GM20431 (cell line): ENCODE results near the gene GPR15.

ENCODE experiments used
- in situ Hi-C: fragments of 300-500 bp; cut with MseI, MboI; formaldehyde crosslinking; loops from one replicate; pipeline ENCODE4 v1.15.0; 2020; ENCODE audit warnings: low sequenced_read_pairs; ENCODE audit not compliant: unreplicated experiment

GPR15 gene

GRCh38 chr3:98581474-98581873 is 49.7 kb downstream of the GPR15 start:
- in situ Hi-C loops: loop anchor here (25.0 kb wide), 1 partner anchor 244 kb away; no protein-coding TSS in a partner anchor

- in situ Hi-C loops: loop anchor here (25.0 kb wide), 1 partner anchor 245 kb away; no protein-coding TSS in a partner anchor
These were observed 50.3 kb downstream of the GPR15 start for GRCh38 chr3:98582042-98582441.

GRCh38 chr3:98583766-98584165 is 52.0 kb downstream of the GPR15 start:
- in situ Hi-C loops: loop anchor here (25.0 kb wide), 1 partner anchor 246 kb away; no protein-coding TSS in a partner anchor
